ENCODE results near the gene MCTP1. TPM values are rescaled to one million over a fixed set of nuclear protein-coding genes. Genes with fewer than 3 reads are reported as not detected.

The MCTP1 gene
- total RNA-seq, 1 experiment from 2014 or later = 0.41 TPM

DNA sequence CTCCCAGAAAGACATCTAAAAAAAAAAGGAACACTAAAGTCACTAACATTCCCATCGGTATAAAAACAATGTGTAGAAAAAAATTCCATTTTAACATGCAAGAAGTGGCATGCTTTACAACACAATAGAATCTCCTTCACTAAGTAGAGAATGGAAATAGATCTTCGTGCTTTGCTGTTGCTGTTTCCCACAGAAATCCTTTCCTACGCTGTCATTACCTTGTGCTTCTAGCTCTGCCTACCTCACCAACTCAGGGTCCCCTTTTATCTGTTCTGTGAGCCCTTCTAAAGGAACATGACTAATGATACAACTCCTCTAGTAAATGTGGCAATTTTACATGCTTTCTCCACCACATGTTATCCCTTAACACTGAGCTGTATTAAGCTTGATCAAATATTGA is 202.9 kb downstream of the MCTP1 start:
- Histone ChIP-seq H3K79me2 (ENCODE audit: low read length) (no peaks in the 10 kb centered on the region), H2AFZ (ENCODE audit: low read length) (no peak overlapping the region), H3K9ac (ENCODE audit: low read length) (no peak overlapping the region), H4K20me1 (ENCODE audit: insufficient read depth, low read depth, low read length) (no peaks in the 10 kb centered on the region), H3K27me3 (ENCODE audit: low read length) (no peaks in the 10 kb centered on the region), H3K9me2 (replicated peaks; ENCODE audit: insufficient read depth, low read length) (no peaks in the 10 kb centered on the region), H3K4me1 (ENCODE audit: low read length) (no peaks in the 10 kb centered on the region), H3K4me2 (ENCODE audit: low read depth, low read length, poor library complexity, severe bottlenecking) (no peak overlapping the region), H3K4me3 (ENCODE audit: low read length) (no peak overlapping the region), H3K27ac (ENCODE audit: low read length) (no peak overlapping the region), H3K36me3 (ENCODE audit: insufficient read depth, low read length) (no peaks in the 10 kb centered on the region), H3K9me3 (ENCODE audit: low read length) (no peaks in the 10 kb centered on the region)
- no peak for DNase-seq

GRCh38 chr5:95081500-95081960 is 203.4 kb downstream of the MCTP1 start:
- no peak for DNase-seq
- Histone ChIP-seq H3K27me3 (ENCODE audit: low read length) (no peaks in the 10 kb centered on the region), H3K9me3 (ENCODE audit: low read length) (no peaks in the 10 kb centered on the region), H4K20me1 (ENCODE audit: insufficient read depth, low read depth, low read length) (no peaks in the 10 kb centered on the region), H2AFZ (ENCODE audit: low read length) (no peak overlapping the region), H3K27ac (ENCODE audit: low read length) (no peak overlapping the region), H3K9me2 (replicated peaks; ENCODE audit: insufficient read depth, low read length) (no peaks in the 10 kb centered on the region), H3K79me2 (ENCODE audit: low read length) (no peaks in the 10 kb centered on the region), H3K9ac (ENCODE audit: low read length) (no peak overlapping the region), H3K36me3 (ENCODE audit: insufficient read depth, low read length) (no peaks in the 10 kb centered on the region), H3K4me1 (ENCODE audit: low read length) (no peaks in the 10 kb centered on the region), H3K4me3 (ENCODE audit: low read length) (no peak overlapping the region), H3K4me2 (ENCODE audit: low read depth, low read length, poor library complexity, severe bottlenecking) (no peak overlapping the region)

DNA sequence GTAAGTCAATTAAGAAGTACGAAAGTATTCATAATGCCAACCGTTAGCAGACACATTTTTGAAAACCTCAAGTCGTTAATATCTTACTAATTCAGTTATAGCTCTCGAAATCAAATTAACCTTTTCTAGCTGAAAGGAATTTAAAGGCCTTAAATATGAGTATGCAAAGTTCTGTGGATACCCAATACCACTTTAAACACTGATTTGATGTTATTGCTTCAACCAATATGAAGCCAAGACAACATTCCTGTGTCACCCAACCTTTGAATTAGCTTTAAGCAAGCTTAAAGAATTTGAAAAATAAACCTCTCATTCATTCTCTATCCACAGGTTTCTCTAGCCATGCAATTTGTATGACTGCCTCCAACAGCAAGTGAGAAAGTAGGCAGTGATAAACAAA is 204.5 kb downstream of the MCTP1 start:
- no peaks in the 10 kb centered on the region for H3K36me3 ChIP-seq (ENCODE audit: insufficient read depth, low read length)
- no peaks in the 10 kb centered on the region for H3K9me2 ChIP-seq (replicated peaks; ENCODE audit: insufficient read depth, low read length)
- H4K20me1 ChIP-seq (ENCODE audit: insufficient read depth, low read depth, low read length) = no peaks in the 10 kb centered on the region
- no peaks in the 10 kb centered on the region for H3K27me3 ChIP-seq (ENCODE audit: low read length)
- H3K9me3 ChIP-seq (ENCODE audit: low read length) = no peaks in the 10 kb centered on the region
- no peak overlapping the region for H2AFZ ChIP-seq (ENCODE audit: low read length)
- DNase-seq = no peak
- H3K4me1 ChIP-seq (ENCODE audit: low read length) = no peaks in the 10 kb centered on the region
- no peak overlapping the region for H3K4me2 ChIP-seq (ENCODE audit: low read depth, low read length, poor library complexity, severe bottlenecking)
- H3K79me2 ChIP-seq (ENCODE audit: low read length) = no peaks in the 10 kb centered on the region
- H3K27ac ChIP-seq (ENCODE audit: low read length) = no peak overlapping the region
- H3K4me3 ChIP-seq (ENCODE audit: low read length) = no peak overlapping the region
- no peak overlapping the region for H3K9ac ChIP-seq (ENCODE audit: low read length)

GRCh38 chr5:95080030-95080429 is 204.9 kb downstream of the MCTP1 start:
- H3K36me3 ChIP-seq (ENCODE audit: insufficient read depth, low read length) = no peaks in the 10 kb centered on the region
- H3K27ac ChIP-seq (ENCODE audit: low read length) = no peak overlapping the region

DNA sequence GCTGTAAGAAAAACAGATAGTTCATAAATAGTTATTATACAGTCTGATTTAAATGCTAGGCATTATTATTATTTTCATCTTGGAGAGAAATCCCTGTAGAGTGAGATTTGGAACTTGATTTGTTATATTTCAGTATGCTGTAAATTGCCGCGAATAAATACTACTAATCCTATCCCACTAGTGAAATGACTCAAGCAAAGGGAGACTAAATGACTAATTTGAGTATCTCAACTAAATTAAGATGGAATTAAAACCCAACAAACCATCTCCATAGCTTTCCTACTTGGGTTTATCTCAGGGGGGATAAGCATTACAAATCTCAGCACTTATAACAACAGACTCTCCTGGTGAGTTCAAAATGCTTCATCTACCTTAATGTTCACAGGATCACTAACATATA is 206.0 kb downstream of the MCTP1 start:
- Histone ChIP-seq H3K79me2 (ENCODE audit: low read length) (no peaks in the 10 kb centered on the region), H3K4me1 (ENCODE audit: low read length) (no peaks in the 10 kb centered on the region)

More at GRCh38 chr5:95080030-95080429, 204.9 kb downstream of the MCTP1 start:
- no peak overlapping the region for H3K4me3 ChIP-seq (ENCODE audit: low read length)
- no peaks in the 10 kb centered on the region for H3K79me2 ChIP-seq (ENCODE audit: low read length)
- no peaks in the 10 kb centered on the region for H3K4me1 ChIP-seq (ENCODE audit: low read length)
- no peak overlapping the region for H3K9ac ChIP-seq (ENCODE audit: low read length)
- no peak overlapping the region for H3K4me2 ChIP-seq (ENCODE audit: low read depth, low read length, poor library complexity, severe bottlenecking)
- no peaks in the 10 kb centered on the region for H3K9me2 ChIP-seq (replicated peaks; ENCODE audit: insufficient read depth, low read length)
- no peaks in the 10 kb centered on the region for H3K9me3 ChIP-seq (ENCODE audit: low read length)
- H4K20me1 ChIP-seq (ENCODE audit: insufficient read depth, low read depth, low read length) = no peaks in the 10 kb centered on the region
- DNase-seq = no peak
- H2AFZ ChIP-seq (ENCODE audit: low read length) = no peak overlapping the region
- H3K27me3 ChIP-seq (ENCODE audit: low read length) = no peaks in the 10 kb centered on the region

GRCh38 chr5:95076395-95077185 is 208.3 kb downstream of the MCTP1 start:
- H2AFZ ChIP-seq (ENCODE audit: low read length) = no peak overlapping the region
- no peaks in the 10 kb centered on the region for H3K9me2 ChIP-seq (replicated peaks; ENCODE audit: insufficient read depth, low read length)
- H4K20me1 ChIP-seq (ENCODE audit: insufficient read depth, low read depth, low read length) = no peaks in the 10 kb centered on the region
- H3K4me2 ChIP-seq (ENCODE audit: low read depth, low read length, poor library complexity, severe bottlenecking) = no peak overlapping the region
- H3K4me1 ChIP-seq (ENCODE audit: low read length) = no peaks in the 10 kb centered on the region
- no peak overlapping the region for H3K4me3 ChIP-seq (ENCODE audit: low read length)
- H3K9me3 ChIP-seq (ENCODE audit: low read length) = no peaks in the 10 kb centered on the region
- no peak for DNase-seq
- no peaks in the 10 kb centered on the region for H3K79me2 ChIP-seq (ENCODE audit: low read length)
- H3K9ac ChIP-seq (ENCODE audit: low read length) = no peak overlapping the region
- H3K27ac ChIP-seq (ENCODE audit: low read length) = no peak overlapping the region
- no peaks in the 10 kb centered on the region for H3K27me3 ChIP-seq (ENCODE audit: low read length)
- H3K36me3 ChIP-seq (ENCODE audit: insufficient read depth, low read length) = no peaks in the 10 kb centered on the region

More for the DNA sequence above, 206.0 kb downstream of the MCTP1 start:
- Histone ChIP-seq H3K9me3 (ENCODE audit: low read length) (no peaks in the 10 kb centered on the region), H3K27me3 (ENCODE audit: low read length) (no peaks in the 10 kb centered on the region), H3K4me3 (ENCODE audit: low read length) (no peak overlapping the region), H3K27ac (ENCODE audit: low read length) (no peak overlapping the region), H2AFZ (ENCODE audit: low read length) (no peak overlapping the region), H3K9me2 (replicated peaks; ENCODE audit: insufficient read depth, low read length) (no peaks in the 10 kb centered on the region), H3K4me2 (ENCODE audit: low read depth, low read length, poor library complexity, severe bottlenecking) (no peak overlapping the region), H3K36me3 (ENCODE audit: insufficient read depth, low read length) (no peaks in the 10 kb centered on the region), H3K9ac (ENCODE audit: low read length) (no peak overlapping the region), H4K20me1 (ENCODE audit: insufficient read depth, low read depth, low read length) (no peaks in the 10 kb centered on the region)
- no peak for DNase-seq

GRCh38 chr5:95075111-95075510 is 209.8 kb downstream of the MCTP1 start:
- Histone ChIP-seq H3K9me3 (ENCODE audit: low read length) (no peaks in the 10 kb centered on the region), H3K9ac (ENCODE audit: low read length) (no peak overlapping the region), H3K27me3 (ENCODE audit: low read length) (no peaks in the 10 kb centered on the region), H3K4me3 (ENCODE audit: low read length) (no peak overlapping the region), H3K9me2 (replicated peaks; ENCODE audit: insufficient read depth, low read length) (no peaks in the 10 kb centered on the region), H3K4me2 (ENCODE audit: low read depth, low read length, poor library complexity, severe bottlenecking) (no peak overlapping the region), H3K4me1 (ENCODE audit: low read length) (no peaks in the 10 kb centered on the region), H3K27ac (ENCODE audit: low read length) (no peak overlapping the region), H4K20me1 (ENCODE audit: insufficient read depth, low read depth, low read length) (no peaks in the 10 kb centered on the region), H2AFZ (ENCODE audit: low read length) (no peak overlapping the region), H3K36me3 (ENCODE audit: insufficient read depth, low read length) (no peaks in the 10 kb centered on the region), H3K79me2 (ENCODE audit: low read length) (no peaks in the 10 kb centered on the region)
- DNase-seq = no peak

DNA sequence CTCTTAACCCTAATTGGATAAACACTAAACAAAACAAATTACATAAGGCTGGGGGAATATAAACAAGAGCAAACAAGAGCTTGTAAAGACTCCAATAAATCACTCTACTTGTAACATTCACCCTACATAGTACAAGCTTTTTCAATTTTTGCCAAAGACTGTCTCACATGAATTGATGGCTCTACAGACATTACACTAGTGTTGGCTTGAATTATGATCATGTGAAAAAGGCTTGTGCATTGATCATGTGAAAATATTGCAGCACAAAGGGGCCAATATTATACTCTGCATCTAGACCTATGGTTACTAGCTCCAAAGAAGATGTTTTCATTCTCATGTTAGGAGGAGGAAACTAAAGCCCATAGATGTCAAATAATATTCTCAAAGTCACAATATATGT is 212.6 kb downstream of the MCTP1 start:
- DNase-seq = no peak
- H3K4me2 ChIP-seq (ENCODE audit: low read depth, low read length, poor library complexity, severe bottlenecking) = no peak overlapping the region
- no peak overlapping the region for H3K4me3 ChIP-seq (ENCODE audit: low read length)
- H4K20me1 ChIP-seq (ENCODE audit: insufficient read depth, low read depth, low read length) = no peaks in the 10 kb centered on the region
- no peak overlapping the region for H3K9ac ChIP-seq (ENCODE audit: low read length)
- H3K9me3 ChIP-seq (ENCODE audit: low read length) = no peaks in the 10 kb centered on the region
- no peaks in the 10 kb centered on the region for H3K27me3 ChIP-seq (ENCODE audit: low read length)
- no peaks in the 10 kb centered on the region for H3K79me2 ChIP-seq (ENCODE audit: low read length)
- H3K36me3 ChIP-seq (ENCODE audit: insufficient read depth, low read length) = no peaks in the 10 kb centered on the region
- H3K9me2 ChIP-seq (replicated peaks; ENCODE audit: insufficient read depth, low read length) = no peaks in the 10 kb centered on the region
- H2AFZ ChIP-seq (ENCODE audit: low read length) = no peak overlapping the region
- H3K4me1 ChIP-seq (ENCODE audit: low read length) = no peaks in the 10 kb centered on the region
- H3K27ac ChIP-seq (ENCODE audit: low read length) = no peak overlapping the region

All from Karpas-422 (cell line).